HL-60 (cell line): Measurements from ENCODE around the gene LENG9.
A peak's percentile ranks its signal among the peaks of the same experiment; 100 is the strongest.

ENCODE experiments used
- DNase-seq, 2 experiments: peaks; one replicate each; pipeline ENCODE4 v3.0.0-alpha.2; 2010 to 2020; ENCODE audit warnings: low read depth in 1 of 2, low spot score in 1 of 2
- H3K27ac ChIP-seq: fragments of 250-450 bp; sonication (Bioruptor Pico); replicated peaks from 2 replicates; pipeline ENCODE4 v1.5.1; 2020; ENCODE audit warnings: mild to moderate bottlenecking, moderate library complexity
- H3K27me3 ChIP-seq: fragments of 250-450 bp; sonication (Bioruptor Pico); 2 replicates; pipeline ENCODE4 v1.5.1; 2021; ENCODE audit warnings: mild to moderate bottlenecking, moderate library complexity; ENCODE audit not compliant: insufficient read depth, poor library complexity, severe bottlenecking
- H3K4me3 ChIP-seq: replicated peaks from 2 replicates; pipeline ENCODE4 v1.5.1; 2011; ENCODE audit warnings: mild to moderate bottlenecking, control low read depth, low read length; ENCODE audit not compliant: insufficient read depth
- GABPA ChIP-seq: IDR thresholded peaks from 2 replicates; pipeline ENCODE4 v1.6.1; 2012; ENCODE audit warnings: low read depth
- POLR2AphosphoS5 ChIP-seq: IDR thresholded peaks from 2 replicates; pipeline ENCODE4 v1.6.1; 2012; ENCODE audit warnings: low read depth
- SPI1 ChIP-seq: IDR thresholded peaks from 2 replicates; pipeline ENCODE4 v1.6.1; 2012; ENCODE audit warnings: low read depth, mild to moderate bottlenecking, borderline replicate concordance
- TF ChIP-seq, protein P1 (sequence below): IDR thresholded peaks from one replicate; pipeline ENCODE4 v1.5.1; 2011; ENCODE audit warnings: low read length, control low read depth, inconsistent platforms; ENCODE audit not compliant: insufficient read depth
- TF ChIP-seq, protein P2 (sequence below): IDR thresholded peaks from 2 replicates; pipeline ENCODE4 v1.6.1; 2012; ENCODE audit warnings: low read depth; ENCODE audit not compliant: insufficient replicate concordance

LENG9 gene

DNA sequence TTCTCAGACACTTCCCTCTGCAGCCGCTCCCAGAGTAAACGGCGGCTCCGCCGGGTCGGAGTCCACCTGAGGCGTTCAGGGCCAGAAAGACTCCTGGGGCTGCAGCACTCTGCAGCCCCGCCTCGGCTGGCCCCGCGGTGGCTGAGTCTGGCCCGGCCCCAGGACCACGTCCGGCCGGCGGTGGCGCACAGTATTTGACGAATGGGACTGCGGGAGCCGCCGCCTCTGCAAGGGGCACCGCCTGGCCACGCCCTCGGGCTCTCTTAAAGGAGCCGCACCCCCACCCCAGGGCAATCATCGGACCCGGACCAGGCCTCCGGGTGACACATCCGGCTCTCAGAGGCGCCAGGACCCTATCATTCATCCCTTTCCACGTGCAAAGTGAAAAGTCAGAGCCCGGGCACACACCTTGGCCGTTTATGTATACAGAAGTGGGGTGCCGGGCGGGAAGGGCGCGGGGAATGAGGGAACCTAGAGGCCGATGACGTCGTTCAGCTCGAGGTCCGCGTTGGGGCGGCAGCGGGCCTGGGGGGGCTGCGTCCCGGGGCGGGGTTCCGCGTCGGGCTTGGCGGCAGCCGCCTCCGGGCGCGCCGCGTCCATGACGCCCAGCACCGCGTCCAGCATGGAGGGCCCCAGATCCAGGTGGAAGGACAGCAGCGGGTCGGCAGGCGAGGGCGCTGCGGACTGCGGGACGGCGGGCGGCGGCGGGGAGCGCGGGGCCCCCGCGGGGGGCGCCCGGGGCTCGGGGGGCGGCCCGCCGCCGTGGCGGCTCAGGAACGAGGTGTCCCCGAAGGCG lies 1.2 kb upstream of the LENG9 start:
- Histone ChIP-seq H3K4me3 (peak overlapping the region; percentile 56), H3K27ac (peak overlapping the region; percentile 69), H3K27me3 (peaks cover 23% of the 10 kb centered on the region)
- TF ChIP-seq, protein P1, sequence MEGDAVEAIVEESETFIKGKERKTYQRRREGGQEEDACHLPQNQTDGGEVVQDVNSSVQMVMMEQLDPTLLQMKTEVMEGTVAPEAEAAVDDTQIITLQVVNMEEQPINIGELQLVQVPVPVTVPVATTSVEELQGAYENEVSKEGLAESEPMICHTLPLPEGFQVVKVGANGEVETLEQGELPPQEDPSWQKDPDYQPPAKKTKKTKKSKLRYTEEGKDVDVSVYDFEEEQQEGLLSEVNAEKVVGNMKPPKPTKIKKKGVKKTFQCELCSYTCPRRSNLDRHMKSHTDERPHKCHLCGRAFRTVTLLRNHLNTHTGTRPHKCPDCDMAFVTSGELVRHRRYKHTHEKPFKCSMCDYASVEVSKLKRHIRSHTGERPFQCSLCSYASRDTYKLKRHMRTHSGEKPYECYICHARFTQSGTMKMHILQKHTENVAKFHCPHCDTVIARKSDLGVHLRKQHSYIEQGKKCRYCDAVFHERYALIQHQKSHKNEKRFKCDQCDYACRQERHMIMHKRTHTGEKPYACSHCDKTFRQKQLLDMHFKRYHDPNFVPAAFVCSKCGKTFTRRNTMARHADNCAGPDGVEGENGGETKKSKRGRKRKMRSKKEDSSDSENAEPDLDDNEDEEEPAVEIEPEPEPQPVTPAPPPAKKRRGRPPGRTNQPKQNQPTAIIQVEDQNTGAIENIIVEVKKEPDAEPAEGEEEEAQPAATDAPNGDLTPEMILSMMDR: no peak
- TF ChIP-seq GABPA: peak; percentile 64
- DNase-seq: peak in 1 of 2 experiments; percentile 91

DNA sequence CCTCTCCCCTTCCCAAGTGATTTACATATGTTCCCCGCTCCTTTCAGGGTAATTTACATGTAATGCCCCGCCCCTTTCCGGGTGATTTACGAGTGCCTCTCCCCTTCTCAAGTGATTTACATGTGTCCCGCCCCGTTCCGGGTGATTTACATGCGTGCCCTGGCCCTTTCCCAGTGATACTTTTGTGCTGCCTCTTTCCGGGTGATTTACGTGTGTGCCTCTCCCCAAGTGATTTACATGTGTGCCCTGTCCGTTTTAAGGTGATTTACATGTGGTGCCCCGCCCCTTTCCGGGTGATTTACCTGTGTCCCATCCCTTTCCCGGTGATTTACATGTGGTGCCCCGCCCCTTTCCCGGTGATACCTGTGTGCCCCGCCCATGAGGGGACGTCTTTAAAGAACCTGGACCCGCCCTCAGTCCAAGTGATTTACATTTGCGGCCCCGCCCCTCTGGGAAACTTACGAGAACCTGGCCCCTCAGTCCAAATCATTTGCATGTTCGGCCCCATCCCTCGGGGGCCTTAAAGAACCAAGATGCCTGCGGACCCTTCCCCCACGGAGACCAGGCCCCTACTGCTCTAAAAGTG lies 559 bp upstream of the LENG9 start:
- Histone ChIP-seq H3K27me3 (peaks cover 16% of the 10 kb centered on the region), H3K4me3 (peak overlapping the region; percentile 56), H3K27ac (peak overlapping the region; percentile 69)
- peak in 1 of 2 experiments; percentile 92 for DNase-seq
- TF ChIP-seq, protein P1: no peak
- TF ChIP-seq SPI1 (no peak), GABPA (no peak), POLR2AphosphoS5 (no peak)
- TF ChIP-seq, protein P2, sequence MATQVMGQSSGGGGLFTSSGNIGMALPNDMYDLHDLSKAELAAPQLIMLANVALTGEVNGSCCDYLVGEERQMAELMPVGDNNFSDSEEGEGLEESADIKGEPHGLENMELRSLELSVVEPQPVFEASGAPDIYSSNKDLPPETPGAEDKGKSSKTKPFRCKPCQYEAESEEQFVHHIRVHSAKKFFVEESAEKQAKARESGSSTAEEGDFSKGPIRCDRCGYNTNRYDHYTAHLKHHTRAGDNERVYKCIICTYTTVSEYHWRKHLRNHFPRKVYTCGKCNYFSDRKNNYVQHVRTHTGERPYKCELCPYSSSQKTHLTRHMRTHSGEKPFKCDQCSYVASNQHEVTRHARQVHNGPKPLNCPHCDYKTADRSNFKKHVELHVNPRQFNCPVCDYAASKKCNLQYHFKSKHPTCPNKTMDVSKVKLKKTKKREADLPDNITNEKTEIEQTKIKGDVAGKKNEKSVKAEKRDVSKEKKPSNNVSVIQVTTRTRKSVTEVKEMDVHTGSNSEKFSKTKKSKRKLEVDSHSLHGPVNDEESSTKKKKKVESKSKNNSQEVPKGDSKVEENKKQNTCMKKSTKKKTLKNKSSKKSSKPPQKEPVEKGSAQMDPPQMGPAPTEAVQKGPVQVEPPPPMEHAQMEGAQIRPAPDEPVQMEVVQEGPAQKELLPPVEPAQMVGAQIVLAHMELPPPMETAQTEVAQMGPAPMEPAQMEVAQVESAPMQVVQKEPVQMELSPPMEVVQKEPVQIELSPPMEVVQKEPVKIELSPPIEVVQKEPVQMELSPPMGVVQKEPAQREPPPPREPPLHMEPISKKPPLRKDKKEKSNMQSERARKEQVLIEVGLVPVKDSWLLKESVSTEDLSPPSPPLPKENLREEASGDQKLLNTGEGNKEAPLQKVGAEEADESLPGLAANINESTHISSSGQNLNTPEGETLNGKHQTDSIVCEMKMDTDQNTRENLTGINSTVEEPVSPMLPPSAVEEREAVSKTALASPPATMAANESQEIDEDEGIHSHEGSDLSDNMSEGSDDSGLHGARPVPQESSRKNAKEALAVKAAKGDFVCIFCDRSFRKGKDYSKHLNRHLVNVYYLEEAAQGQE: no peak

DNA sequence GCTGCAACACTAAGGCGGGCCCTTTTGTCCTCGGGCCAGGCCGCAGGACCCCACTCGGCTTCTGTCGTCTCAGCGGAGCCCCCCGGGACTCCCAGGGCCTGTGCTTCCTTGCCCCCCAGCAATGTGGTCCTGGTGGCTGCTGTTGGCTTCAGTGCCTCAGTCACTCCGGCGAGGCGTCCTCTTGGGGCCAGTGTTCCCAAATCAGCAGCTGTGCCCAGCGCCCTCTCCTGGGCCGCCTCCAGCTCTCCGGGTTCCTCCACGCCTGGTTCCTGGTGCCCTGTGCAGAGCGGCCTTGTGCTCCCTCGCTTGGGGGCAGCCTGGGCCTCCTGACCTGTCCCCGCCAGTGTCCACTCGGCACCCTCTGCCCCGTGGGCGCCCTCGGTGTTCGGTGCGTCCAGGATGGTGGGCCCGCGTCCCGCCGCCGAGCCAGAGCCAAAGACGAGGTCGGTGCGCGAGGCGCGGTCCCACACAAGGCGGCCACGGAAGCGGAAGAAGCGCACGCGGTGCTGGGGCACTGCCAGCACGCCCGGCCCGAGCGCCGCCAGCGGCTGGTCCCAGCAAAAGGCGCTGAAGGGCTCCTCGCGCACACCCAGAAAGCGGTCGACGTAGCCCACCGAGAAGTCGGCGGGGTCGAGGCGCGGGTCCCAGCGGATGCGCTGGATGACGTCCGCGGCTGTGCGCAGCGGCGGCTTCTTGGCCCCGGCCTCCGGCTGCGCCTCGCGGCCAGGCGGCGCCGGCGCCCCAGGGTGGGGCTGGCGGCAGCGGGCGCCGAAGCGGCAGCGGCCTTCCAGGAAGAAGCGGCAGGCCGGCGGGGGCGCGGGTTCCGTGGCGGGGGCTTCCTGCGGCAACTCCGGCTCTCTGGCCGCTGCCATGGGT lies 685 bp downstream of the LENG9 start:
- H3K27me3 ChIP-seq: peaks cover 8% of the 10 kb centered on the region
- DNase-seq: peak in 1 of 2 experiments; percentile 83
- H3K4me3 ChIP-seq: peak overlapping the region; percentile 56
- TF ChIP-seq SPI1: no peak
- peak; percentile 84 for TF ChIP-seq POLR2AphosphoS5
- TF ChIP-seq GABPA: no peak
- TF ChIP-seq, protein P2: no peak
- TF ChIP-seq, protein P1: peak; percentile 42
- H3K27ac ChIP-seq: peak overlapping the region; percentile 96
